ENCODE data around the gene PLCH1. TPM values are rescaled to one million over a fixed set of nuclear protein-coding genes. Genes with fewer than 3 reads are reported as not detected.

Gene PLCH1
- total and polyA plus RNA-seq, 3 experiments from 2014 or later: not detected

DNA sequence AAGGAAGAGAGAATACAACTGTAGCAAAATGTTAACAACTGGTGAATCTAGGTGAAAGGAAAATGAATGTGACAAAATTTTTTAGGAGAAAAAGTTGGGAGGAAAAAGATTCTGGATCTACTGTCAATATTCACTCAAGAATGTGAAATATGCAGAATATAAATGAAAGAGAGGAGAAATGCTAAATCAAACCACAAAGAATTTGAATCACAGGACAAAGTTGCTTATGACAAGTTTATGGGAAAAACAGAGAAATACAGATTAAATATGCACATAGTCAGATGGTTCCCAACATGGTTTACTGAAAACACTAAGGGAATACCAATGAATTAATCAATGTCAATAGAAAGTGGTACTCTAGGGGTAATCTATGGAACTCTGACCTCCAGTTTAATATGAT lies 33.6 kb upstream of the PLCH1 start:
- H3K36me3 ChIP-seq (ENCODE audit: insufficient read depth, low read length): no peaks in the 10 kb centered on the region
- no peaks in the 10 kb centered on the region for H3K4me1 ChIP-seq (ENCODE audit: insufficient read depth, low read length)
- H3K36me3 Mint-ChIP-seq: peaks cover 25 to 56% (median 51%) of the 10 kb centered on the region in 3 donors
- peaks cover 7 to 14% (median 9%) of the 10 kb centered on the region in 5 donors for H3K9me3 Mint-ChIP-seq
- CTCF ChIA-PET: no interaction called here
- no peak overlapping the region for H3K4me3 ChIP-seq (ENCODE audit: low read length)
- H3K4me3 Mint-ChIP-seq: no peak overlapping the region
- no peak for DNase-seq
- no peaks in the 10 kb centered on the region for H3K9me3 ChIP-seq (ENCODE audit: low read length)
- no peaks in the 10 kb centered on the region for H3K27me3 ChIP-seq (ENCODE audit: insufficient read depth, low read length, poor library complexity, severe bottlenecking)
- POLR2A ChIA-PET: no interaction called here
- H3K27ac Mint-ChIP-seq: no peak overlapping the region
- H3K4me1 Mint-ChIP-seq: no peaks in the 10 kb centered on the region
- H3K27me3 Mint-ChIP-seq: peaks cover 0 to 2% of the 10 kb centered on the region in 2 donors
- no peak overlapping the region for H3K27ac ChIP-seq (ENCODE audit: low read depth, low read length)

GRCh38 chr3:155772801-155773200 lies 27.9 kb upstream of the PLCH1 start:
- H3K36me3 Mint-ChIP-seq: peaks cover 23 to 51% (median 29%) of the 10 kb centered on the region in 3 donors

DNA sequence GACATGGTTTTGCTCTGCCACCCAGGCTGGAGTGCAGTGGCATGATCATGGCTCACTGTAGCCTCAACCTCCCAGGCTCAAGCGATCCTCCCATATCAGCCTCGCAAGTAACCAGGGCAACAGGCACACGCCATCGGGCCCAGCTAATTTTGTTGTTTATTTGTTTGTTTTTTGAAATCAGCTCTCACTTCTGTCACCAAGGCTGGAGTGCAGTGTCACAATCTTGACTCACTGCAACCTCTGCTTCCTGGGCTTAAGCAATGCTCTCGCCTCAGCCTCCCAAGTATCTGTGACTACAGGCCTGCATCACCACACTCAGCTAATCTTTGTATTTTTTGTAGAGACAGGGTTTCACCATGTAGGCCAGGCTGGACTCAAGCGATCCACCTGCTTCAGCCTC lies 26.3 kb upstream of the PLCH1 start:
- H3K4me3 Mint-ChIP-seq: no peak overlapping the region
- Histone ChIP-seq H3K4me1 (ENCODE audit: insufficient read depth, low read length) (no peaks in the 10 kb centered on the region), H3K27me3 (ENCODE audit: insufficient read depth, low read length, poor library complexity, severe bottlenecking) (no peaks in the 10 kb centered on the region), H3K27ac (ENCODE audit: low read depth, low read length) (no peak overlapping the region), H3K4me3 (ENCODE audit: low read length) (no peak overlapping the region), H3K36me3 (ENCODE audit: insufficient read depth, low read length) (no peaks in the 10 kb centered on the region), H3K9me3 (ENCODE audit: low read length) (no peaks in the 10 kb centered on the region)
- ChIA-PET CTCF (no interaction called here), POLR2A (no interaction called here)
- H3K36me3 Mint-ChIP-seq: peaks cover 23 to 49% (median 25%) of the 10 kb centered on the region in 3 donors
- peak overlapping the region in 1 of 8 donors; percentile 88 for H3K27ac Mint-ChIP-seq
- no peaks in the 10 kb centered on the region for H3K27me3 Mint-ChIP-seq
- no peaks in the 10 kb centered on the region for H3K4me1 Mint-ChIP-seq
- H3K9me3 Mint-ChIP-seq: no peaks in the 10 kb centered on the region
- DNase-seq: no peak

More at GRCh38 chr3:155772801-155773200, 27.9 kb upstream of the PLCH1 start:
- no peak overlapping the region for H3K4me3 ChIP-seq (ENCODE audit: low read length)
- no peaks in the 10 kb centered on the region for H3K9me3 Mint-ChIP-seq
- no peak overlapping the region for H3K27ac Mint-ChIP-seq
- DNase-seq: no peak
- no peaks in the 10 kb centered on the region for H3K27me3 ChIP-seq (ENCODE audit: insufficient read depth, low read length, poor library complexity, severe bottlenecking)
- H3K4me1 Mint-ChIP-seq: no peaks in the 10 kb centered on the region
- H3K9me3 ChIP-seq (ENCODE audit: low read length): no peaks in the 10 kb centered on the region
- H3K36me3 ChIP-seq (ENCODE audit: insufficient read depth, low read length): no peaks in the 10 kb centered on the region
- no peaks in the 10 kb centered on the region for H3K4me1 ChIP-seq (ENCODE audit: insufficient read depth, low read length)
- POLR2A ChIA-PET: no interaction called here
- no peak overlapping the region for H3K4me3 Mint-ChIP-seq
- CTCF ChIA-PET: interaction anchor here (1.2 kb wide), 1 partner anchor 33 kb away, joined by 3 read pairs; the partner anchor contains the start of gene C3orf33
- H3K27me3 Mint-ChIP-seq: no peaks in the 10 kb centered on the region
- H3K27ac ChIP-seq (ENCODE audit: low read depth, low read length): no peak overlapping the region

DNA sequence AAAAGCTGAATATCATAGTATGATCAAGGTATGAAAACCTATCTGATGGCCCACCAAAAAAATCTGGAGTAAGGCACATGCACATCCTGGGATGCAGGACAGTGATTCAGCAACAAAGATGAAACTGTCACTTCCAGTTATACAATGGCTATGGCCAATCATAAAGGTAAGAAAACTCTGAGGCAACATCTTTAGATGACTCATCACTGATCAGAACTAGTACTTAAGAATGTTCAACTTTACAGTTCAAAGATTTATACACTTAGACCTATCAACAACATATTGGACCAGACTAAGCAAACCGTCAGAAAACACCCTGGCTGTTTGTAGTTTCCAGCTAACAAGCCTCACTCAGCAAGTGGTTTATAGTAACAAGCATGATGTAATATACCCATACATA lies 21.3 kb upstream of the PLCH1 start:
- H3K27me3 Mint-ChIP-seq: no peaks in the 10 kb centered on the region
- no peaks in the 10 kb centered on the region for H3K4me1 Mint-ChIP-seq
- CTCF ChIA-PET: interaction anchor here (0.9 kb wide), 1 partner anchor 40 kb away, joined by 3 read pairs; the partner anchor contains the start of gene C3orf33
- no peaks in the 10 kb centered on the region for H3K9me3 Mint-ChIP-seq
- no peak for DNase-seq
- no peaks in the 10 kb centered on the region for H3K4me1 ChIP-seq (ENCODE audit: insufficient read depth, low read length)
- no peak overlapping the region for H3K4me3 Mint-ChIP-seq
- H3K4me3 ChIP-seq (ENCODE audit: low read length): no peak overlapping the region
- H3K27ac Mint-ChIP-seq: no peak overlapping the region
- no peaks in the 10 kb centered on the region for H3K27me3 ChIP-seq (ENCODE audit: insufficient read depth, low read length, poor library complexity, severe bottlenecking)
- H3K36me3 ChIP-seq (ENCODE audit: insufficient read depth, low read length): peaks cover 3% of the 10 kb centered on the region
- POLR2A ChIA-PET: no interaction called here
- H3K9me3 ChIP-seq (ENCODE audit: low read length): no peaks in the 10 kb centered on the region
- no peak overlapping the region for H3K27ac ChIP-seq (ENCODE audit: low read depth, low read length)
- H3K36me3 Mint-ChIP-seq: peaks cover 12 to 43% (median 22%) of the 10 kb centered on the region in 3 donors

GRCh38 chr3:155763870-155764463 lies 19.1 kb upstream of the PLCH1 start:
- no peak for DNase-seq
- peaks cover 3% of the 10 kb centered on the region for H3K36me3 ChIP-seq (ENCODE audit: insufficient read depth, low read length)
- Mint-ChIP-seq H3K9me3 (no peaks in the 10 kb centered on the region), H3K4me3 (no peak overlapping the region), H3K27ac (no peak overlapping the region), H3K36me3 (peaks cover 11 to 39% (median 12%) of the 10 kb centered on the region in 3 donors), H3K4me1 (no peaks in the 10 kb centered on the region), H3K27me3 (no peaks in the 10 kb centered on the region)
- no peaks in the 10 kb centered on the region for H3K27me3 ChIP-seq (ENCODE audit: insufficient read depth, low read length, poor library complexity, severe bottlenecking)
- no peak overlapping the region for H3K4me3 ChIP-seq (ENCODE audit: low read length)
- H3K27ac ChIP-seq (ENCODE audit: low read depth, low read length): no peak overlapping the region
- ChIA-PET POLR2A (no interaction called here), CTCF (no interaction called here)
- H3K9me3 ChIP-seq (ENCODE audit: low read length): no peaks in the 10 kb centered on the region
- H3K4me1 ChIP-seq (ENCODE audit: insufficient read depth, low read length): no peaks in the 10 kb centered on the region

- no peak for DNase-seq
- no peaks in the 10 kb centered on the region for H3K9me3 Mint-ChIP-seq
- Histone ChIP-seq H3K27ac (ENCODE audit: low read depth, low read length) (no peak overlapping the region), H3K4me3 (ENCODE audit: low read length) (no peak overlapping the region), H3K9me3 (ENCODE audit: low read length) (no peaks in the 10 kb centered on the region), H3K27me3 (ENCODE audit: insufficient read depth, low read length, poor library complexity, severe bottlenecking) (no peaks in the 10 kb centered on the region), H3K36me3 (ENCODE audit: insufficient read depth, low read length) (peaks cover 3% of the 10 kb centered on the region), H3K4me1 (ENCODE audit: insufficient read depth, low read length) (no peaks in the 10 kb centered on the region)
- no peaks in the 10 kb centered on the region for H3K4me1 Mint-ChIP-seq
- no peak overlapping the region for H3K4me3 Mint-ChIP-seq
- peaks cover 12 to 39% (median 14%) of the 10 kb centered on the region in 3 donors for H3K36me3 Mint-ChIP-seq
- ChIA-PET POLR2A (no interaction called here), CTCF (no interaction called here)
- H3K27ac Mint-ChIP-seq: no peak overlapping the region
- H3K27me3 Mint-ChIP-seq: no peaks in the 10 kb centered on the region
Observed at GRCh38 chr3:155760653-155761052, 15.8 kb upstream of the PLCH1 start.

- Histone ChIP-seq H3K36me3 (ENCODE audit: insufficient read depth, low read length) (no peaks in the 10 kb centered on the region), H3K27me3 (ENCODE audit: insufficient read depth, low read length, poor library complexity, severe bottlenecking) (no peaks in the 10 kb centered on the region), H3K27ac (ENCODE audit: low read depth, low read length) (no peak overlapping the region), H3K4me3 (ENCODE audit: low read length) (no peak overlapping the region), H3K4me1 (ENCODE audit: insufficient read depth, low read length) (no peaks in the 10 kb centered on the region), H3K9me3 (ENCODE audit: low read length) (no peaks in the 10 kb centered on the region)
- Mint-ChIP-seq H3K9me3 (no peaks in the 10 kb centered on the region), H3K27ac (no peak overlapping the region), H3K4me1 (no peaks in the 10 kb centered on the region), H3K27me3 (no peaks in the 10 kb centered on the region), H3K4me3 (no peak overlapping the region), H3K36me3 (peaks cover 0 to 18% (median 10%) of the 10 kb centered on the region in 3 donors)
- POLR2A ChIA-PET: no interaction called here
- CTCF ChIA-PET: interaction anchor here (1.2 kb wide), 1 partner anchor 10 kb away, joined by 3 read pairs; no protein-coding TSS in a partner anchor
- DNase-seq: no peak
Observed at GRCh38 chr3:155757577-155757976, 12.7 kb upstream of the PLCH1 start.

DNA sequence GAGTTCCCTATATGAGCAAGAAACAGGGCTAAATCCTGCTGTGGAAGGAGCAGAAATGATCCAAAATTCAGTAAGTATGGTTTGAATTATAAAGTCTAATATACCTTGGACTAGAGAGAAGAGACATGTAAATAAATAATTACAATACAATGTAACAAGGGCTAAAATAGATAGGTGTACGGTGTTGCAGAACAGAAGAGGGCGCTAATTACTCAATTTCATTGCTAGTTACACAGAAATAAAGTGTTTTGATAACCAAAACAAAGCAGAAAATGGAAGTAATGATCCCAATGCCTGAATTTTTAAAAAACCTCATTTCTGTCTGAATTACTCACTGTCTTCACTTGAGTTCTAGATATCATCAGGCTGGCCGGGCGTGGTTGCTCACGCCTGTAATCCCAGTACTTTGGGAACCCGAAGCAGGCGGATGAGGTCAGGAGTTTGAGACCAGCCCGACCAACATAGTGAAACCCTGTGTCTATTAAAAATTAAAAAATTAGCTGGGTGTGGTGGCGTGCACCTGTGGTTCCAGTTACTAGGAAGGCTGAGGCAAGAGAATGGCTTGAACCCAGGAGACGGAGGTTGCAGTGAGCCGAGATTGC lies 8.3 kb upstream of the PLCH1 start:
- Histone ChIP-seq H3K4me3 (ENCODE audit: low read length) (no peak overlapping the region), H3K27me3 (ENCODE audit: insufficient read depth, low read length, poor library complexity, severe bottlenecking) (no peaks in the 10 kb centered on the region), H3K4me1 (ENCODE audit: insufficient read depth, low read length) (no peaks in the 10 kb centered on the region), H3K9me3 (ENCODE audit: low read length) (no peaks in the 10 kb centered on the region), H3K27ac (ENCODE audit: low read depth, low read length) (no peak overlapping the region), H3K36me3 (ENCODE audit: insufficient read depth, low read length) (no peaks in the 10 kb centered on the region)
- ChIA-PET POLR2A (no interaction called here), CTCF (no interaction called here)
- H3K36me3 Mint-ChIP-seq: peaks cover 0 to 3% (median 1%) of the 10 kb centered on the region in 3 donors
- no peak overlapping the region for H3K4me3 Mint-ChIP-seq
- no peak for DNase-seq
- peak overlapping the region in 1 of 8 donors; percentile 74 for H3K27ac Mint-ChIP-seq
- H3K27me3 Mint-ChIP-seq: no peaks in the 10 kb centered on the region
- no peaks in the 10 kb centered on the region for H3K4me1 Mint-ChIP-seq
- no peaks in the 10 kb centered on the region for H3K9me3 Mint-ChIP-seq

Measured in CD8-positive, alpha-beta memory T cell (primary cell).